ENCODE results near the gene PYGO2. TPM values are rescaled to one million over a fixed set of nuclear protein-coding genes. Genes with fewer than 3 reads are reported as not detected.
"Not testable (repeated sequence)": the region's sequence is repeated elsewhere in the genome, so short reads cannot be mapped to it uniquely, and the experiment has no call there.

Gene PYGO2
- total RNA-seq, 3 donors from 2014 or later: 22.8 to 34.3 (median 25.8) TPM

DNA sequence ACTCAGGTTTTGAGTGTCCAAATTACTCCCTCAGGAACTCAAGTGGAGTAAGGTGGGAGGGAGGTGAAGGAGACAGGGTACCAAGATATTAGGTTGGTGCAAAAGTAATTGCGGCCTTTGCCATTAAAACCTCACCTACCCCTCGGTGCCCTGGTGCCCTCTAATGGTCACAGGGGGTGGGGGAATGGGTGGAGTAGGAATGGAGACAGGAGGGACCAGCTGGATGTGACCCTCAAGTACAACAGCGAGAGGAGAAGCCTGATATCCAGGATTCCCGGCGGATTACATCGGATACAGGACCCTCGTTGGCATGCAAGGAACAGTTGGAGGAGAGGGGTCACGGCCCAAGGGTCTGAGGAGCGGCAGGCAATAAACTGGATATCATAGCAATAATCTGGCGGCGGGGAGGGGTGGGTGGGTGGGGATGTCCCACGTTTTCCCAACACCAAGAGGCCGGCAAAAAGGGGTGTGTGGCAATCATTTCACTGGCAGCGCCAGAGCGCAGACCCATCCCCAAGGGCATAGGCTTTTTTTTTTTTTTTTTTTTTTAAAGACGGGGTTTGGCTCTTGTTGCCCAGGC is 36.7 kb upstream of the PYGO2 start:
- ATAC-seq (no peak), DNase-seq (peak in 1 of 3 donors; percentile 40)
- Histone ChIP-seq H3K9me3 (no peaks in the 10 kb centered on the region), H3K4me3 (no peak overlapping the region), H3K4me1 (ENCODE audit: low read depth) (peaks cover 19% of the 10 kb centered on the region), H3K36me3 (ENCODE audit: low read depth) (no peaks in the 10 kb centered on the region)
- TF ChIP-seq, protein P1, sequence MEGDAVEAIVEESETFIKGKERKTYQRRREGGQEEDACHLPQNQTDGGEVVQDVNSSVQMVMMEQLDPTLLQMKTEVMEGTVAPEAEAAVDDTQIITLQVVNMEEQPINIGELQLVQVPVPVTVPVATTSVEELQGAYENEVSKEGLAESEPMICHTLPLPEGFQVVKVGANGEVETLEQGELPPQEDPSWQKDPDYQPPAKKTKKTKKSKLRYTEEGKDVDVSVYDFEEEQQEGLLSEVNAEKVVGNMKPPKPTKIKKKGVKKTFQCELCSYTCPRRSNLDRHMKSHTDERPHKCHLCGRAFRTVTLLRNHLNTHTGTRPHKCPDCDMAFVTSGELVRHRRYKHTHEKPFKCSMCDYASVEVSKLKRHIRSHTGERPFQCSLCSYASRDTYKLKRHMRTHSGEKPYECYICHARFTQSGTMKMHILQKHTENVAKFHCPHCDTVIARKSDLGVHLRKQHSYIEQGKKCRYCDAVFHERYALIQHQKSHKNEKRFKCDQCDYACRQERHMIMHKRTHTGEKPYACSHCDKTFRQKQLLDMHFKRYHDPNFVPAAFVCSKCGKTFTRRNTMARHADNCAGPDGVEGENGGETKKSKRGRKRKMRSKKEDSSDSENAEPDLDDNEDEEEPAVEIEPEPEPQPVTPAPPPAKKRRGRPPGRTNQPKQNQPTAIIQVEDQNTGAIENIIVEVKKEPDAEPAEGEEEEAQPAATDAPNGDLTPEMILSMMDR (IDR thresholded peaks at IDR 0.05): no peak
- intact Hi-C loops (cut with DNase I, micrococcal nuclease): no loop called here

DNA sequence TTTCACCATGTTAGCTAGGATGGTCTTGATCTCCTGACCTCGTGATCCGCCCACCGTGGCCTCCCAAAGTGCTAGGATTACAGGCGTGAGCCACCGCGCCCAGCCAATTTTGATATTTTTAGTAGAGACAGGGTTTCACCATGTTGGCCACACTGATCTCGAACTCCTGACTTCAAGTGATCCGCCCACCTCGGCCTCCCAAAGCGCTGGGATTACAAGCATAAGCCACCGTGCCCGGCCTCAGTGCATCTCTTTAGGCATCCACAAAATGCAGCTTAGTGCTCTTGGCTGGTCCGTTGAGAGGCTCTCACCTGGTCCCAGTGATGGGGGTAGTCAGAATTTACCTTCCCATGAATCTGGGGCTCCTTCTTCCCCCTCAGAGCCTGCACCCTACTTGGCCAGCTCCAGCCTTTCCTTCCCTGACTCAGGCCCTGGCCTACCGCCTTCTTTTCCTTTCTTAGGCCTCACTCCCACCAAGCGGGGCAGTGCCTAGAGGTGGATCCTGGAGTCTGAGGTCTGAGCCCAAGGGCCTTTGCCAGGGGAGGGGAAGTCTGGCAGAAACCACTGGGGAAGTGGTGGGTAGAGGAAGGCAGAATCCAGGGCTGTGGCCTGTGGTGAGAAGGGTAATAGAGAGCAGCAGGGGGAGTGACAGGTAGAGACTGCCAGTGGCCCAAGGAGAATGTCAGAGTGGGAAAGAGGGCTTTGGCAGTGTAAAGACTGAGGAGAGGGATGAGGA is 35.6 kb upstream of the PYGO2 start:
- ATAC-seq: no peak
- TF ChIP-seq, protein P1 (IDR thresholded peaks at IDR 0.05): no peak
- H3K36me3 ChIP-seq (ENCODE audit: low read depth): no peaks in the 10 kb centered on the region
- H3K4me1 ChIP-seq (ENCODE audit: low read depth): peaks cover 19% of the 10 kb centered on the region
- H3K4me3 ChIP-seq: no peak overlapping the region
- DNase-seq: peak in 1 of 3 donors; percentile 41
- no peaks in the 10 kb centered on the region for H3K9me3 ChIP-seq
- intact Hi-C loops (cut with DNase I, micrococcal nuclease): no loop called here

DNA sequence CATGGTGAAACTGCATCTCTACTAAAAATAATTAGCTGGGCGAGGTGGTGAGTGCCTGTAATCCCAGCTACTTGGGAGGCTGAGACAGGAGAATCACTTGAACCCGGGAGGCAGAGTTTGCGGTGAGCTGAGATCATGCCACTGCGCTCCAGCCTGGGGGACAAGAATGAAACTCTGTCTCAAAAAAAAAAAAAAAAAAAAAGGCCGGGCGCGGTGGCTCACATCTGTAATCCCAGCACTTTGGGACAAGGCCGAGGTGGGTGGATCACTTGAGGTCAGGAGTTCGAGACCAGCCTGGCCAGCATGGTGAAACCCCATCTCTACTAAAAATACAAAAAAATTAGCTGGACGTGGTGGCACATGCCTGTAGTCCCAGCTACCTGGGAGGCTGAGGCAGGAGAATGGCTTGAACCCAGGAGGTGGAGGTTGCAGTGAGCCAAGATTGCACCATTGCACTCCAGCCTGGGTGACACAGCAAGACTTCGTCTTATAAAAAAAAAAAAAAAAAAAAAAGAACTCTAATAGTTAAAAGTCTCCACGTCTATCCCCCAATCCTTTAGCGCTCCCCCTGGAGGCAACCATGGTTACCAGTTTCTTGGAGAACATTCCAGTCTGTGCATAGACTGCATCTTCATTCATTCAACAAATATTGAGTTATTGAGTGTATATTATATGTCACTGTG is 33.9 kb upstream of the PYGO2 start:
- H3K4me1 ChIP-seq (ENCODE audit: low read depth): peaks cover 19% of the 10 kb centered on the region
- ATAC-seq; intact Hi-C loops (cut with DNase I, micrococcal nuclease): not testable (repeated sequence)

GRCh38 chr1:154994591-154994990 is 33.0 kb upstream of the PYGO2 start:
- H3K4me3 ChIP-seq: no peak overlapping the region
- TF ChIP-seq, protein P1 (IDR thresholded peaks at IDR 0.05): no peak
- no peak for ATAC-seq
- H3K9me3 ChIP-seq: no peaks in the 10 kb centered on the region
- DNase-seq: peak in 1 of 3 donors; percentile 15
- intact Hi-C loops (cut with DNase I, micrococcal nuclease): no loop called here
- no peaks in the 10 kb centered on the region for H3K36me3 ChIP-seq (ENCODE audit: low read depth)
- peaks cover 11% of the 10 kb centered on the region for H3K4me1 ChIP-seq (ENCODE audit: low read depth)

More for the DNA sequence above, 33.9 kb upstream of the PYGO2 start:
- peak; percentile 20 to 74 (median 41) for DNase-seq
- H3K36me3 ChIP-seq (ENCODE audit: low read depth); H3K9me3 ChIP-seq; H3K4me3 ChIP-seq: not testable (repeated sequence)

GRCh38 chr1:154994269-154994587 is 32.6 kb upstream of the PYGO2 start:
- ATAC-seq (no peak), DNase-seq (no peak)
- no peaks in the 10 kb centered on the region for H3K36me3 ChIP-seq (ENCODE audit: low read depth)
- peaks cover 12% of the 10 kb centered on the region for H3K4me1 ChIP-seq (ENCODE audit: low read depth)
- intact Hi-C loops (cut with DNase I, micrococcal nuclease): no loop called here
- H3K4me3 ChIP-seq: no peak overlapping the region
- TF ChIP-seq, protein P1 (IDR thresholded peaks at IDR 0.05): no peak
- no peaks in the 10 kb centered on the region for H3K9me3 ChIP-seq
